ENCODE results near the gene TBCD. TPM values are rescaled to one million over a fixed set of nuclear protein-coding genes. Genes with fewer than 3 reads are reported as not detected.

Gene TBCD
- total RNA-seq, 1 donor, result 22.5 TPM

DNA sequence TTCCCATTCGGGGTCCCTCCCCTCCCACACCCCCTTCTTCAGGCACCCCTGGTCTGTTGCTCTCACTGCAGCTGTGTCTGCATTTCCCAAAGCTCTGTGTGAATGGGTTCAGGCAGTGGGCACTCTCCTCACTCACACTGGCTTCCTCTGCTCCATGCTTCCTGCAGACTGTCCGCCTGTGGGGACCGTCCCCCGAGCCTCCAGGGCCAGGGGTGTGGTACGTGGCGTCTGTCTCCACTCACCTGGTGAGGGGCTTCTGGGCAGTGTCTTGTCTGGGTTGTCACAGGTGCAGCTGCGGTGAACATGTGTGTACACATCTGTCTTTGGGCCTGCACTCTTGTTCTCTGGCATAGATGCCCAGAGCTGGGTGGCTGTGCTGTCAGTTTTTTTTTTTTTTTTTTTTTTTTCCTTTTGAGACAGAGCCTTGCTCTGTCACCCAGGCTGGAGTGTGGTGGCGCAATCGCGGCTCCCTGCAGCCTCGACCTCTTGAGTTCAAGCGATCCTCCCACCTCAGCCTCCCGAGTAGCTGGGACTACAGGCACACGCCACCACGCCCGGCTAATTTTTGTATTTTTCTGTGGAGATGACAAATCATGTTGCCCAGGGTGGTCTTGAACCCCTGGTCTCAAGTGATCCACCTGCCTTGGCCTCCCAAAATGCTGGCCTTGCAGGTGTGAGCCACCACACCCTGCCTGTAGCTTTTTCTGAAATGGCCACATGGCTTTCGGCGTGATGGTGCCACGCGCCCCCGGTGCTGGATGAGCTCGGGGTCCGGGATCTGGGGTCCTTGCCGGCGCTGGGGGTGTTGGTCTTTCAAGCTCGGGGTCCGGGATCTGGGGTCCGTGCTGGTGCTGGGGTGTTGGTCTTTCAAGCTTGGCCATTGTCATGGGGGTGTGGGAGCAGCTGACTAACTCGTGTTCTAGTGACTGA, 144.5 kb downstream of the TBCD start:
- no peak for TF ChIP-seq CTCF (IDR thresholded peaks at IDR 0.05; ENCODE audit: insufficient read depth, low read depth, low read length)
- no peak for DNase-seq (ENCODE audit: low read depth)

GRCh38 chr17:82897514-82898249, 145.8 kb downstream of the TBCD start:
- DNase-seq (ENCODE audit: low read depth), result no peak
- no peak for TF ChIP-seq CTCF (IDR thresholded peaks at IDR 0.05; ENCODE audit: insufficient read depth, low read depth, low read length)
- no peak overlapping the region for H3K4me3 ChIP-seq (ENCODE audit: low read depth, low read length)

More for the DNA sequence above, 144.5 kb downstream of the TBCD start:
- no peak overlapping the region for H3K4me3 ChIP-seq (ENCODE audit: low read depth, low read length)

DNA sequence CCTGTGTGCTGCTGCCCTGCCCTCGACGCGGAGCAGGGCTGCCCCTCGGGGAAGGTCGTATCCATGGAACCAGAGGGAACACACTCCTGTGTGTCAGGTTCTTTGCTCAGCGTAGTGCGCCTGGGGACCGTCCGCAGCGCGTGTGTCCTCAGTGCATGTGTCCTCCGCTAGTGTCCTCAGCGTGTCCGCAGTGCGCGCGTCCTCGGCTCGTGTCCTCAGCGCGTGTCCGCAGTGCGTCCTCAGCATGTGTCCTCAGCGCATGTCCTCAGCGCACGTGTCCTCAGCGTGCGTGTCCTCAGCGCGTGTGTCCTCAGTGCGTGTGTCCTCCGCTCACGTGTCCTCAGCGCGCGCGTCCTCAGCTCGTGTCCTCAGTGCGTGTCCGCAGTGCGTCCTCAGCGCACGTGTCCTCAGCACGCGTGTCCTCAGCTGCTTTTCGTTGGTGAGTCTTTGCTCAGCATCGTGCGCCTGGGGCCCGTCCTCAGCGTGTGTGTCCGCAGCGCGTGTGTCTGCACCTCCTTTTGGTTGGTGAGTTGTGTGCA, 147.2 kb downstream of the TBCD start:
- TF ChIP-seq CTCF (IDR thresholded peaks at IDR 0.05; ENCODE audit: insufficient read depth, low read depth, low read length), result no peak
- H3K4me3 ChIP-seq (ENCODE audit: low read depth, low read length), result no peak overlapping the region
- no peak for DNase-seq (ENCODE audit: low read depth)

- TF ChIP-seq CTCF (IDR thresholded peaks at IDR 0.05; ENCODE audit: insufficient read depth, low read depth, low read length), result no peak
- DNase-seq (ENCODE audit: low read depth), result no peak
- no peak overlapping the region for H3K4me3 ChIP-seq (ENCODE audit: low read depth, low read length)
Observed at GRCh38 chr17:82899941-82900340, 148.1 kb downstream of the TBCD start.

DNA sequence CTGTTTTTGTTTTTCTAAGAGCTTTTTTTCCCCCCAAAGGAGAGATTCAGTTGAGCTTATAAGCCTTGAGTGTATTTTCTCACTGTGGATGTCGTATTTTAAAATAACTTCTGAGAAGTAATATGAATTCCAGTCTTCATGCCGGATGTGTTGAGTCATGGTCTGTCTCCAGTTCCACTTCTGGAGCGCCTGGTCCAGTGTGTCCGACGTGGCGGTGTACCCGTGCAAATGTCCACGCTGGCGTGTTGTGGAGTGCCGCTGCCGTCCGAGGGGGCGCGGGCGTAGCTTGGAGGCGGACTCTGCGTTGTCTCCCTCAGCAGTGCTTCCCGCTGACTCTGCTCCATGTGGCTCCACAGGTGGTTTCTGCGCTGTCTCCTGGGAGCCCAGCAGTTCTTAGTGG, 148.9 kb downstream of the TBCD start:
- H3K4me3 ChIP-seq (ENCODE audit: low read depth, low read length), result no peak overlapping the region
- no peak for TF ChIP-seq CTCF (IDR thresholded peaks at IDR 0.05; ENCODE audit: insufficient read depth, low read depth, low read length)
- peak; percentile 62 for DNase-seq (ENCODE audit: low read depth)

DNA sequence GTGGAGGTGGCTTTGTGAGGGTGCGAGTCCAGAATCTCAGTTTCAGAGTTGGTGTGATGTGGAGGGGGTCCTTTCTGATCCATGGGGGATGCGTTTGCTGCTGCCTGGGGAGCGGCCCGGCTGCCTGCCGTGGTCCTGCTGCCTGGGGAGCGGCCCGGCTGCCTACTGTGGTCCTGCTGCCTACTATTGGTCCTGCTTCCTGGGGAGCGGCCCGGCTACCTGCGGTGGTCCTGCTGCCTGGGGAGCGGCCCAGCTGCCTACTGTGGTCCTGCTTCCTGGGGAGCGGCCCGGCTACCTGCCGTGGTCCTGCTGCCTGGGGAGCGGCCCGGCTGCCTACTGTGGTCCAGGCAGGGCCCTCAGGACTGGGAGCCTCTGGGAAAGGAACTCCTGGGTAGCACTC, 149.5 kb downstream of the TBCD start:
- TF ChIP-seq CTCF (IDR thresholded peaks at IDR 0.05; ENCODE audit: insufficient read depth, low read depth, low read length), result no peak
- no peak for DNase-seq (ENCODE audit: low read depth)
- H3K4me3 ChIP-seq (ENCODE audit: low read depth, low read length), result no peak overlapping the region
